GM12873 (cell line): ENCODE measurements around the gene SELENOM.

Experiments
- CTCF ChIP-seq: IDR thresholded peaks from 2 replicates; pipeline ENCODE4 v1.5.1; 2012; ENCODE audit warnings: low read depth, mild to moderate bottlenecking, moderate library complexity, low read length, control low read depth; ENCODE audit not compliant: insufficient read depth; ENCODE audit errors: missing control alignments

The SELENOM gene

GRCh38 chr22:31105282-31105929 lies 2.0 kb downstream of the SELENOM start:
- TF ChIP-seq CTCF = no peak

GRCh38 chr22:31104869-31105268 lies 2.5 kb downstream of the SELENOM start:
- no peak for TF ChIP-seq CTCF

GRCh38 chr22:31103899-31104694 lies 3.3 kb downstream of the SELENOM start:
- no peak for TF ChIP-seq CTCF

GRCh38 chr22:31103111-31103510 lies 4.3 kb downstream of the SELENOM start:
- no peak for TF ChIP-seq CTCF

GRCh38 chr22:31102441-31103081 lies 4.8 kb downstream of the SELENOM start:
- TF ChIP-seq CTCF = no peak

- TF ChIP-seq CTCF = no peak
Observed at GRCh38 chr22:31100762-31101525, 6.4 kb downstream of the SELENOM start.
